Measurements from ENCODE around the gene PODN.

PODN gene

GRCh38 chr1:53074313-53075154 lies 12.5 kb downstream of the PODN start:
- peak; percentile 49 for DNase-seq (ENCODE audit: low spot score)

GRCh38 chr1:53075206-53075605 lies 13.2 kb downstream of the PODN start:
- no peak for DNase-seq (ENCODE audit: low spot score)

GRCh38 chr1:53075761-53076163 lies 13.7 kb downstream of the PODN start:
- no peak for DNase-seq (ENCODE audit: low spot score)

- no peak for DNase-seq (ENCODE audit: low spot score)
These were observed 14.2 kb downstream of the PODN start for GRCh38 chr1:53076165-53076564.

GRCh38 chr1:53076721-53077598 lies 14.9 kb downstream of the PODN start:
- DNase-seq (ENCODE audit: low spot score) = no peak

GRCh38 chr1:53077599-53077965 lies 15.6 kb downstream of the PODN start:
- no peak for DNase-seq (ENCODE audit: low spot score)

GRCh38 chr1:53078333-53079101 lies 16.5 kb downstream of the PODN start:
- no peak for DNase-seq (ENCODE audit: low spot score)

- no peak for DNase-seq (ENCODE audit: low spot score)
These were observed 17.2 kb downstream of the PODN start for GRCh38 chr1:53079251-53079650.

- no peak for DNase-seq (ENCODE audit: low spot score)
These were observed 18.0 kb downstream of the PODN start for GRCh38 chr1:53080041-53080440.

- DNase-seq (ENCODE audit: low spot score) = no peak
These were observed 18.8 kb downstream of the PODN start for GRCh38 chr1:53080769-53081168.

- DNase-seq (ENCODE audit: low spot score) = no peak
These were observed 19.5 kb downstream of the PODN start for GRCh38 chr1:53081384-53082066.

- no peak for DNase-seq (ENCODE audit: low spot score)
These were observed 20.9 kb downstream of the PODN start for GRCh38 chr1:53082826-53083455.

- no peak for DNase-seq (ENCODE audit: low spot score)
These were observed 21.9 kb downstream of the PODN start for GRCh38 chr1:53083636-53084588.

GRCh38 chr1:53084589-53084971 lies 22.6 kb downstream of the PODN start:
- no peak for DNase-seq (ENCODE audit: low spot score)

- DNase-seq (ENCODE audit: low spot score) = no peak
These were observed 23.4 kb downstream of the PODN start for GRCh38 chr1:53085405-53085804.

- DNase-seq (ENCODE audit: low spot score) = no peak
These were observed 24.6 kb downstream of the PODN start for GRCh38 chr1:53086491-53087070.

- no peak for DNase-seq (ENCODE audit: low spot score)
These were observed 25.6 kb downstream of the PODN start for GRCh38 chr1:53087332-53088285.

GRCh38 chr1:53088616-53089300 lies 26.7 kb downstream of the PODN start:
- no peak for DNase-seq (ENCODE audit: low spot score)

Measured in left forelimb (tissue), 1 donor.